GM10266 (cell line): ENCODE data around the gene ADARB2.

Experiments used
- DNase-seq: peaks from one replicate; pipeline ENCODE4 v3.0.0; 2012; ENCODE audit errors: extremely low spot score
- TF ChIP-seq, protein P1 (sequence below): IDR thresholded peaks from 2 replicates; pipeline ENCODE4 v1.5.1; 2012; ENCODE audit warnings: mild to moderate bottlenecking, low read depth; ENCODE audit not compliant: control insufficient read depth, insufficient read depth; ENCODE audit errors: missing control alignments

The ADARB2 gene

DNA sequence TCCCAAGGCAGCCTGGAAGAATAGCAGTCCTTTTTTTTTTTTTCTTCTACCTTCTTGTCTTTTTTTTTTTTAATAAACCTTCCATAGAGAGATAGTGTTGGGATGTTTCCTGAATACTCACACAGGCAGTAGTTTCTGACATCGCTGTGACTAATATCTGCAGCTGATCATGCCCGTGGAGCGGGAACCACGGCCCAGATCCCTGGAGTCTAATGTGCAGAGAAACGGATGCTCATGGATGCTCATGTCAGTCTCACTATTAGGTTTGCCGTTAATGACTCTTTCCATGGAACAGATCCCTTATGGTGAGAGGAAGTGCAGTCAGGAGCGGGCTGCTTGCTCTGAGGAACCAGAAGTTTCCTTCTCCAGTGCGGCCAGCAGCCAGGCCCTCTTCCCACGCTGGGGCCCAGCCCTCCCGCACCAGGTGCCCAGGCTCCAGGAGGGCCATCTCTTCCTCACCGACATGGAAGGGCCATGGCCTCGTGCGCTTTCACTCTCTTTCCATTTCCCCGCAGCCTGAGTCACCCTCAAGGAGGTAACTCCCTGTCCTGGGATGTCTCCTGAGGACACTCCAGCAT lies 548.7 kb downstream of the ADARB2 start:
- TF ChIP-seq, protein P1, sequence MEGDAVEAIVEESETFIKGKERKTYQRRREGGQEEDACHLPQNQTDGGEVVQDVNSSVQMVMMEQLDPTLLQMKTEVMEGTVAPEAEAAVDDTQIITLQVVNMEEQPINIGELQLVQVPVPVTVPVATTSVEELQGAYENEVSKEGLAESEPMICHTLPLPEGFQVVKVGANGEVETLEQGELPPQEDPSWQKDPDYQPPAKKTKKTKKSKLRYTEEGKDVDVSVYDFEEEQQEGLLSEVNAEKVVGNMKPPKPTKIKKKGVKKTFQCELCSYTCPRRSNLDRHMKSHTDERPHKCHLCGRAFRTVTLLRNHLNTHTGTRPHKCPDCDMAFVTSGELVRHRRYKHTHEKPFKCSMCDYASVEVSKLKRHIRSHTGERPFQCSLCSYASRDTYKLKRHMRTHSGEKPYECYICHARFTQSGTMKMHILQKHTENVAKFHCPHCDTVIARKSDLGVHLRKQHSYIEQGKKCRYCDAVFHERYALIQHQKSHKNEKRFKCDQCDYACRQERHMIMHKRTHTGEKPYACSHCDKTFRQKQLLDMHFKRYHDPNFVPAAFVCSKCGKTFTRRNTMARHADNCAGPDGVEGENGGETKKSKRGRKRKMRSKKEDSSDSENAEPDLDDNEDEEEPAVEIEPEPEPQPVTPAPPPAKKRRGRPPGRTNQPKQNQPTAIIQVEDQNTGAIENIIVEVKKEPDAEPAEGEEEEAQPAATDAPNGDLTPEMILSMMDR, result no peak
- DNase-seq, result no peak

DNA sequence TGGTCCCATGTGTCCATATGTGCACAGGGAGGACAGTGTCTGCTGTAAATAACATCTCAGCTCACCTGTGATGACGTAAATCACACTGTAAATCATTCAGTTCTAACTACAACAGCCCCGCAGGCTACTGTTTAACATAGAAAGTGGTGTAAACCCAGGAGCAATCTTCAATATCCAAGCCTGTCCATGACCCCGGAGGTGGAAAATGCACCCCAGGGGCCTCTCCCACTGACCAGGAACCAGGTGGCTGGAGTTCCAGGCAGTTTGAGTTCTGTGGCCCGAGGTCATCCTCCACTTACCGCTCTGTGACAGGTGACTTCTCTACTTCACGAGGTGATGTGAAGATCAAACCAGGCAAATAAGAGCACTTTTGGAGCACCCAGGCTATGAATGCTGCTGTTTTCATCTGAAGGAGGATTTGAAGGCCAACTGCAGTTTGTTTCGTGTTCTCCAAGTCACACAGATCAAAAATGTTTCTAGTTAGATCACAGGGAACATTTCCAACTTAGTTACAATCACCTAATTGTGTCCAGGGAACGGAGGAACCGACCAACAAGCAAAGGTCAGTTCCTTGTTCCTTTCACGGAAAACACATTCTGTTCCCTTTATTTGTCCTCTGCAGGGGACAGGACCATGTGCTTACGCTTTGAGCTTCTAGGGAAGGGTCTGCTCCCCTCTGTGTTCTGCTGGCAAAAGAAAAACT lies 549.3 kb downstream of the ADARB2 start:
- TF ChIP-seq, protein P1, result no peak
- no peak for DNase-seq

DNA sequence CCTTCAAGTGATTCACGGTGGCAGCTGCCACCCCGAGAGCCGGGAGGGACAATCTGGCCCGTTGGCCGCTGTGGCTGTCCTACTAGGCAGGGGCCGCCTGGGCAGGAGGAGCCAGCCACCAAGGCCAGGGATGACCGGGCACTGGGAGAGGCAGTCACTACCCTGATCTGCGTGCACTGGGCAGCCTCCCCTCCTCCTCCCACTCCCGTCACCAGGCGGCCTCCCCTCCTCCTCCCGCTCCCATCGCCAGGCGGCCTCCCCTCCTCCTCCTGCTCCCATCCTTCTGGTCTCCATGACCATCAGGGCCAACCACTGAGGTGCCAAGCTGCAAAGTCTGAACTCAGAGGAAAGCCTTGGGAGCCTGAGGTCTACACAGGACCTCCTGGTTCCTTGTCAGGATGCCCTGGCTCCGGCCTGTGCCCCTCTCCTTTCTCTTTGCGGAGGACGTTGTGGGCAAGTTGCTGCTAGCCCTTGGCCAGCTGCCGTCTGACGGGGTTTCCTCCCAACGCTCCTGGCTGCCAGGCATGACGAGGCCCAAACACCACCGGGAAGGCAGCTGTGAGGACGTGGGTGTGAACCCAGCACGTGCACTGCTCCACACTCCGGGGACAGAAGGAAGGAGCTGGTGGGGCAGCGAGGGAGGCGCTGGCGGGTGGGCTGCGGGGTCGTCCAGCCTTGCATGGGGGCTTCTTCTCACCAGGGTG lies 550.0 kb downstream of the ADARB2 start:
- no peak for DNase-seq
- TF ChIP-seq, protein P1, result no peak

DNA sequence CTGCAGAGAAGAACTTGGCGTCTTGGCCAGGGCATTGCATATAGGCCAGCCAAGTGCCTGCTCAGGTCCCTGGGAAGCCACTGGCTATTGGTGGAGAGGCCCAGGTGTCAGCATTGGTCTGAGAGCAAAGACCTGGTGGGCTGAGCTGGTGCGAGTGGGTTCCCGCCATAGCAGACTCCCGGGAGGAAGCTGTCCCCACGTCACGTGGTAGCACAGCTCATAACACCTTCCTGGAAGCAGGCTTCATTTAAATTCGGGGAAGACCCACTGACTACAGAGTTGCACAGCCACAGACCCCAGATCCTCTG lies 550.7 kb downstream of the ADARB2 start:
- DNase-seq, result no peak
- TF ChIP-seq, protein P1, result no peak

DNA sequence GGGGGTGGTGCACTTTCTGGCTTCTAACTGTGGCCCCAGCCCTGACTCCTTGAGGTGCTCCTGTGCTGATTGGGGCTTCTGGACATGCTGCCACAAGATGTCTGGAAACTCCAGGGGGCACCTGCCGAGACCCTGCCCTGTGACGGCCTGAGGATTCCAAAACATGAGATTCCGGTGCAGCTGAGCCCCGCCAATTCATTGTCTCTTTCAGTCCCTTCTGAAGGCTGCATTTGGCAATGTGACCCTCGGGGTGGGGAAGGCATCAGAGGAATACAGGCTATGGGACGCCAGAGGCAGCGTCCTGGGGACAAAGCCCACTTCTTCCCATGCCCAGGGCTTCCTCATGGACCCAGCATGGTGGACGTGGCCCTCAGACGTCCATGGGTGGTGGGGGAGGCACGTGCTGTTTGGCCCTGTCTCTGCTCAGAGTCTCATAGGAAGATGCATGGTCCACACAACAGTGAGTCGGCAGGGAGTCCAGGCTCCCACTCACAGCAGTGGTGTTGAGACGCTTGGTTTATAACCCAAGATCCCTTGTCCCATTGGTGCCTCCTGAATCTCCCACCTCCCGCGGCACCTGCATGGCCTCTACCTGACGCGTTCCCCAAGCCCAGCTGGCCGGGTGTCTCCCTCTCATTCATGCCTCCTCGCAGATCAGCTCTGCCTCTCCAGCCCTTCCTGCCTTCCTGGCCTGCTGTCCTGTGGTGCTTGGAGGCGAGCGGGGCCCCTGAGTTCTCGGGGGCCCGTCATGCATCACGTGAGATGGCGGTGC lies 551.2 kb downstream of the ADARB2 start:
- DNase-seq, result no peak

DNA sequence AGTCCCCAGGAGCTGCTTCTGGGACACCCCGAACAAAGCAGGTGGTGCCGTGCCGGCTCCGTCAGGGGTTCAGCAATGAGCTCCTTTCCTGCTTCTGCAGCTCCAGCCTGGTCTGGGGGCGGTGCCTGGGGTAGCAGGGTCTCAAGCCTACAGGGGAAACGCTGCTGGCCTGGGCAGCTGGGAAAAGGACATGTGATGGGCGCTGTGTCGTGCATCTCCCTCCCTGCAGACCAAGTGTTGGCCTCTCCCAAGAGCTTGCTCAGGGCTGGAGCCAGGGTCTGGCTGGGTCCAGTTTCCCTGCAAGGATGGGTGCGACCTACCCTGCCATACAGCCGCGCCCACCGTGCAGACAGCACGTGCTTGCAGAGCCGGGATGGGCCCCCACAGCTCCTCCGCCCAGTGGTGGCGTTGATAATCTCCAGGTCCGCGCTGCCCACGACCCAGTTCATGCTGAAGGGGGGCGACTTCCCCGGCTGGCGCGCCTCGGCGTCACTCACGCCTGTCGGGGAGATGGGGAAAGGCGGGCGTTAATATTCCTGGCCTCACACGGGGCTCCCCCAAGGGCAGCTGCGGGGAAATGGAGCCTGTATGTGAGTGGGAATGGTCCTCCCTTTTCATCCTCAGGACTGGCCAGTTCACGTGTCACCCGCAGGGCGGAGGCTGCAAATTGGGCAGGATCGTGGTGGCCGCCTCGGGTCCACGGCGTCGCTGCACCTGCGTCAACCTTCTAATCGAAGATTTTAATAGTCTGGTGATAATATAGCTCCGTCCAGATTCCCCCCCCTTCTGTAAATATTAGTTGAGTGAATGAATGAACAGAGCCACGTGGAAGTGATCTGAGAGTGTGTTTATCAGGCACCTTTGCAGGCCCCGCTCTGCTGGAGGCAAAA lies 552.5 kb downstream of the ADARB2 start:
- DNase-seq, result no peak
- TF ChIP-seq, protein P1, result no peak

More for the DNA sequence above, 551.2 kb downstream of the ADARB2 start:
- TF ChIP-seq, protein P1, result no peak
